GM13977 (cell line): ENCODE measurements around the gene DCAF17.
"Not testable (repeated sequence)": the region's sequence is repeated elsewhere in the genome, so short reads cannot be mapped to it uniquely, and the experiment has no call there.

Source experiments
- DNase-seq: peaks from one replicate; pipeline ENCODE4 v3.0.0; 2012; ENCODE audit warnings: low spot score
- CTCF ChIP-seq: IDR thresholded peaks from 2 replicates; pipeline ENCODE4 v1.5.1; 2012; ENCODE audit warnings: mild to moderate bottlenecking, control low read depth; ENCODE audit not compliant: insufficient read depth; ENCODE audit errors: extremely low read depth, missing control alignments
- in situ Hi-C: fragments of 300-500 bp; cut with MboI; formaldehyde crosslinking; loops from one replicate; pipeline ENCODE4 v1.12.0; 2022; ENCODE audit warnings: low sequenced_read_pairs, low pct_unique_long_range_greater_than_20kb, mixed read lengths, inconsistent platforms; ENCODE audit not compliant: unreplicated experiment

Gene DCAF17

GRCh38 chr2:171412571-171413175 is 21.4 kb upstream of the DCAF17 start:
- DNase-seq, result no peak
- in situ Hi-C loops, result loop anchor here (10.0 kb wide), 1 partner anchor 88 kb away; no protein-coding TSS in a partner anchor
- TF ChIP-seq CTCF, result no peak

GRCh38 chr2:171414645-171415044 is 19.4 kb upstream of the DCAF17 start:
- in situ Hi-C loops, result loop anchor here (5.0 to 10.0 kb wide), 2 partner anchors 90 to 257 kb away; no protein-coding TSS in a partner anchor

GRCh38 chr2:171416009-171416926 is 17.8 kb upstream of the DCAF17 start:
- peak; percentile 79 for TF ChIP-seq CTCF
- peak; percentile 64 for DNase-seq
- in situ Hi-C loops, result loop anchor here (5.0 to 10.0 kb wide), 2 partner anchors 91 to 259 kb away; no protein-coding TSS in a partner anchor

More at GRCh38 chr2:171414645-171415044, 19.4 kb upstream of the DCAF17 start:
- DNase-seq, result not testable (repeated sequence)

GRCh38 chr2:171419333-171419732 is 14.7 kb upstream of the DCAF17 start:
- in situ Hi-C loops, result loop anchor here (5.0 to 10.0 kb wide), 2 partner anchors 95 to 262 kb away; no protein-coding TSS in a partner anchor
- no peak for TF ChIP-seq CTCF

GRCh38 chr2:171420728-171421563 is 13.1 kb upstream of the DCAF17 start:
- DNase-seq, result no peak
- in situ Hi-C loops, result no loop called here
- TF ChIP-seq CTCF, result no peak

More at GRCh38 chr2:171419333-171419732, 14.7 kb upstream of the DCAF17 start:
- DNase-seq, result no peak

- DNase-seq, in situ Hi-C loops: not testable (repeated sequence)
Observed at GRCh38 chr2:171422710-171423495, 11.1 kb upstream of the DCAF17 start.
